Body of pancreas (tissue), 4 donors: Measurements from ENCODE around the gene SUGCT. TPM values are rescaled to one million over a fixed set of nuclear protein-coding genes. Genes with fewer than 3 reads are reported as not detected.

ENCODE experiments used
- ATAC-seq: fragments of 150-250 bp; one replicate; pipeline ENCODE4 v1.9.1; 2016
- DNase-seq, 4 donors: peaks; one replicate each; pipeline ENCODE4 v3.0.0-alpha.2; 2019
- H3K27ac ChIP-seq, 4 donors: fragments of 200-600 bp; sonication (generic); 1 replicate in 3 of 4; 2 replicates in 1 of 4; pipeline versions ENCODE4 v1.5.1 to v1.6.1; 2016 to 2019; ENCODE audit warnings: mild to moderate bottlenecking in 1 of 4, mixed read lengths in 1 of 4, moderate library complexity in 1 of 4
- H3K27me3 ChIP-seq, 2 donors: fragments of 200-600 bp; sonication (generic); one replicate each; pipeline ENCODE4 v1.6.0; 2016; ENCODE audit warnings: mild to moderate bottlenecking in 1 of 2
- H3K36me3 ChIP-seq, 2 donors: fragments of 200-600 bp; sonication (generic); replicated peaks in 1 of 2; 2 replicates each; pipeline ENCODE4 v1.5.1; 2016; ENCODE audit warnings: low read depth in 2 of 2; ENCODE audit not compliant: insufficient read depth in 1 of 2
- H3K4me1 ChIP-seq: fragments of 200-600 bp; sonication (generic); one replicate; pipeline ENCODE4 v1.6.0; 2016
- H3K4me3 ChIP-seq, 2 donors: fragments of 200-600 bp; sonication (generic); 1 replicate in 1 of 2; 2 replicates in 1 of 2; pipeline ENCODE4 v1.5.1; 2016 to 2019
- H3K9me3 ChIP-seq, 3 donors: fragments of 200-600 bp; sonication (generic); 1 replicate in 2 of 3; 2 replicates in 1 of 3; pipeline ENCODE4 v1.5.1; 2016
- CTCF ChIP-seq, 7 experiments: fragments of 450-650 bp in 4 of 7; fragments of 200-600 bp in 3 of 7; sonication (generic) in 3 of 7; IDR thresholded peaks; one replicate each; pipeline ENCODE4 v1.5.1; 2016 to 2019; ENCODE audit warnings: antibody characterized with exemption in 7 of 7
- POLR2A ChIP-seq, 3 donors: fragments of 450-650 bp; IDR thresholded peaks; one replicate each; pipeline ENCODE4 v1.6.1; 2016; ENCODE audit warnings: antibody characterized with exemption in 3 of 3, mild to moderate bottlenecking in 2 of 3
- WGBS, 2 donors: methylation state at CpG; one replicate each; pipeline ENCODE4 v1.1.5; 2017; 5-methylcytosine and 5-hydroxymethylcytosine counted together
- intact Hi-C: fragments of 100-400 bp; cut with DNase I; formaldehyde crosslinking; loops from one replicate; pipeline ENCODE4 v1.15.1; 2023
- total RNA-seq, 2 donors: library from RNA; depleted of rRNA; stranded (reverse); fragments of >200 nt; gene quantifications; one replicate each; pipeline ENCODE4 v1.1.0, GENCODE V29; 2016

Gene SUGCT
- total RNA-seq, 2 donors from 2014 or later, result 0.78 to 1.3 TPM

- no peaks in the 10 kb centered on the region for H3K9me3 ChIP-seq
- ATAC-seq (no peak), DNase-seq (no peak)
- no peaks in the 10 kb centered on the region for H3K4me1 ChIP-seq
- TF ChIP-seq POLR2A (IDR thresholded peaks at IDR 0.05) (no peak), CTCF (IDR thresholded peaks at IDR 0.05) (no peak)
- no peak overlapping the region for H3K4me3 ChIP-seq
- H3K27me3 ChIP-seq, result no peaks in the 10 kb centered on the region
- H3K27ac ChIP-seq, result no peak overlapping the region
- no peaks in the 10 kb centered on the region for H3K36me3 ChIP-seq
- WGBS, 2 donors, result 75 to 88% methylated on average over 2 of the region's 2 CpGs
- intact Hi-C loops, result no loop called here
Measured at GRCh38 chr7:40721342-40721949, 586.6 kb downstream of the SUGCT start.

GRCh38 chr7:40722242-40722641 is 587.4 kb downstream of the SUGCT start:
- TF ChIP-seq CTCF (IDR thresholded peaks at IDR 0.05) (no peak), POLR2A (IDR thresholded peaks at IDR 0.05) (no peak)
- H3K27me3 ChIP-seq, result no peaks in the 10 kb centered on the region
- intact Hi-C loops, result no loop called here
- ATAC-seq (no peak), DNase-seq (no peak)
- no peak overlapping the region for H3K27ac ChIP-seq
- WGBS, 2 donors, result 92 to 93% methylated on average over 2 of the region's 2 CpGs
- H3K9me3 ChIP-seq, result no peaks in the 10 kb centered on the region
- no peaks in the 10 kb centered on the region for H3K36me3 ChIP-seq
- no peak overlapping the region for H3K4me3 ChIP-seq
- no peaks in the 10 kb centered on the region for H3K4me1 ChIP-seq

GRCh38 chr7:40723829-40724228 is 589.0 kb downstream of the SUGCT start:
- H3K9me3 ChIP-seq, result no peaks in the 10 kb centered on the region
- no peak overlapping the region for H3K27ac ChIP-seq
- TF ChIP-seq POLR2A (IDR thresholded peaks at IDR 0.05) (no peak), CTCF (IDR thresholded peaks at IDR 0.05) (no peak)
- H3K36me3 ChIP-seq, result no peaks in the 10 kb centered on the region
- DNase-seq (no peak), ATAC-seq (no peak)
- no peaks in the 10 kb centered on the region for H3K27me3 ChIP-seq
- H3K4me1 ChIP-seq, result no peaks in the 10 kb centered on the region
- intact Hi-C loops, result no loop called here
- H3K4me3 ChIP-seq, result no peak overlapping the region
- WGBS, 2 donors, result 76 to 81% methylated on average over 2 of the region's 2 CpGs

- Histone ChIP-seq H3K36me3 (no peaks in the 10 kb centered on the region), H3K27ac (no peak overlapping the region), H3K9me3 (no peaks in the 10 kb centered on the region), H3K4me1 (no peaks in the 10 kb centered on the region), H3K27me3 (no peaks in the 10 kb centered on the region), H3K4me3 (no peak overlapping the region)
- 77 to 80% methylated on average over 9 of the region's 9 CpGs for WGBS, 2 donors
- intact Hi-C loops, result no loop called here
- no peak for DNase-seq
- TF ChIP-seq CTCF (IDR thresholded peaks at IDR 0.05) (no peak), POLR2A (IDR thresholded peaks at IDR 0.05) (no peak)
- no peak for ATAC-seq
Measured at GRCh38 chr7:40726559-40726958, 591.8 kb downstream of the SUGCT start.

- TF ChIP-seq POLR2A (IDR thresholded peaks at IDR 0.05) (no peak), CTCF (IDR thresholded peaks at IDR 0.05) (no peak)
- Histone ChIP-seq H3K4me1 (no peaks in the 10 kb centered on the region), H3K36me3 (no peaks in the 10 kb centered on the region), H3K27me3 (no peaks in the 10 kb centered on the region), H3K27ac (no peak overlapping the region), H3K9me3 (no peaks in the 10 kb centered on the region), H3K4me3 (no peak overlapping the region)
- DNase-seq, result no peak
- intact Hi-C loops, result no loop called here
- ATAC-seq, result no peak
Measured at GRCh38 chr7:40733114-40733513, 598.3 kb downstream of the SUGCT start.
